Vagina (tissue), 2 donors: ENCODE measurements around the gene HMCN1. TPM values are rescaled to one million over a fixed set of nuclear protein-coding genes. Genes with fewer than 3 reads are reported as not detected.

ENCODE experiments used
- DNase-seq, 2 donors: peaks; one replicate each; pipeline ENCODE4 v3.0.0-alpha.2; 2017; ENCODE audit errors: extremely low spot score in 2 of 2
- H3K27ac ChIP-seq: fragments of 200-600 bp; sonication (generic); one replicate; pipeline ENCODE4 v1.5.1; 2019
- H3K27me3 ChIP-seq: fragments of 200-600 bp; sonication (generic); one replicate; pipeline ENCODE4 v1.5.1; 2019
- H3K36me3 ChIP-seq, 2 donors: fragments of 200-600 bp; sonication (generic); one replicate each; pipeline ENCODE4 v1.5.1; 2017 to 2019
- H3K4me1 ChIP-seq: fragments of 200-600 bp; sonication (generic); one replicate; pipeline ENCODE4 v1.5.1; 2019
- H3K4me3 ChIP-seq, 2 donors: fragments of 200-600 bp; sonication (generic); 1 replicate in 1 of 2; 2 replicates in 1 of 2; pipeline ENCODE4 v1.5.1; 2016 to 2019
- H3K9me3 ChIP-seq: fragments of 200-600 bp; sonication (generic); one replicate; pipeline ENCODE4 v1.5.1; 2019
- POLR2A ChIP-seq, 2 donors: fragments of 450-650 bp; IDR thresholded peaks; one replicate each; pipeline ENCODE4 v1.6.1; 2017; ENCODE audit warnings: antibody characterized with exemption in 2 of 2, mild to moderate bottlenecking in 2 of 2, moderate library complexity in 2 of 2
- POLR2AphosphoS5 ChIP-seq, 2 donors: sonication (generic); formaldehyde crosslinking; IDR thresholded peaks; one replicate each; pipeline ENCODE4 v1.9.0; 2017; ENCODE audit warnings: antibody characterized with exemption in 2 of 2, mild to moderate bottlenecking in 2 of 2, low read depth in 1 of 2; ENCODE audit not compliant: insufficient read depth in 1 of 2
- intact Hi-C: fragments of 100-400 bp; cut with DNase I; formaldehyde crosslinking; loops from one replicate; pipeline ENCODE4 v1.15.1; 2023
- total RNA-seq: library from RNA; depleted of rRNA; stranded (reverse); fragments of >200 nt; gene quantifications from one replicate; pipeline ENCODE4 v1.2.3, GENCODE V29; 2016
- TF ChIP-seq, protein P1 (sequence below), 3 experiments: fragments of 450-650 bp in 2 of 3; fragments of 200-600 bp in 1 of 3; sonication (generic) in 1 of 3; IDR thresholded peaks; one replicate each; pipeline ENCODE4 v1.5.1; 2017 to 2019; ENCODE audit warnings: antibody characterized with exemption in 3 of 3, mild to moderate bottlenecking in 2 of 3, moderate library complexity in 2 of 3

The HMCN1 gene
- total RNA-seq, 1 donor from 2014 or later: 10.6 TPM

DNA sequence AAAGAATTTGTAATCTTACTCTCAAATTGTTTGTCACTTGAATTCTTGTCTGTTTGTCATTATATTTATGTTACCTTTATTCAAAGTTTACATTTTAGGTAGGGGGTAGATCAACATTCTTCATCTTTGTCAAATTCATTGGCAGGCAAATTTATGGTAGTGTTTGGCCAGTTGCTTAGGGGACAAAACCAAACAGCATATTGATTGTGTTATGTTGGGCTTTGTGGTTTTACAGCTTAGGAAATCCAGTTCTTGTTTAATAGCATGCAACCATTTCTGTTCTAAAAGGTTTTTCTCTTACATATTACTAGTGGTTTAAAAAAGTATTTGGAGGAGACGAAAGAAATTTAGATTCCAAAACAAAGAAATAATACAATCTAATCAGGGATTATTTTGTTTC, 91.4 kb downstream of the HMCN1 start:
- Histone ChIP-seq H3K4me3 (no peak overlapping the region), H3K27me3 (no peaks in the 10 kb centered on the region), H3K27ac (no peak overlapping the region), H3K9me3 (no peaks in the 10 kb centered on the region), H3K4me1 (no peaks in the 10 kb centered on the region), H3K36me3 (no peaks in the 10 kb centered on the region)
- TF ChIP-seq POLR2A (IDR thresholded peaks at IDR 0.05) (no peak), POLR2AphosphoS5 (IDR thresholded peaks at IDR 0.05; ENCODE audit: insufficient read depth in 1 of 2, low read depth in 1 of 2) (no peak)
- TF ChIP-seq, protein P1, sequence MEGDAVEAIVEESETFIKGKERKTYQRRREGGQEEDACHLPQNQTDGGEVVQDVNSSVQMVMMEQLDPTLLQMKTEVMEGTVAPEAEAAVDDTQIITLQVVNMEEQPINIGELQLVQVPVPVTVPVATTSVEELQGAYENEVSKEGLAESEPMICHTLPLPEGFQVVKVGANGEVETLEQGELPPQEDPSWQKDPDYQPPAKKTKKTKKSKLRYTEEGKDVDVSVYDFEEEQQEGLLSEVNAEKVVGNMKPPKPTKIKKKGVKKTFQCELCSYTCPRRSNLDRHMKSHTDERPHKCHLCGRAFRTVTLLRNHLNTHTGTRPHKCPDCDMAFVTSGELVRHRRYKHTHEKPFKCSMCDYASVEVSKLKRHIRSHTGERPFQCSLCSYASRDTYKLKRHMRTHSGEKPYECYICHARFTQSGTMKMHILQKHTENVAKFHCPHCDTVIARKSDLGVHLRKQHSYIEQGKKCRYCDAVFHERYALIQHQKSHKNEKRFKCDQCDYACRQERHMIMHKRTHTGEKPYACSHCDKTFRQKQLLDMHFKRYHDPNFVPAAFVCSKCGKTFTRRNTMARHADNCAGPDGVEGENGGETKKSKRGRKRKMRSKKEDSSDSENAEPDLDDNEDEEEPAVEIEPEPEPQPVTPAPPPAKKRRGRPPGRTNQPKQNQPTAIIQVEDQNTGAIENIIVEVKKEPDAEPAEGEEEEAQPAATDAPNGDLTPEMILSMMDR (IDR thresholded peaks at IDR 0.05): no peak
- DNase-seq: no peak
- intact Hi-C loops: no loop called here

DNA sequence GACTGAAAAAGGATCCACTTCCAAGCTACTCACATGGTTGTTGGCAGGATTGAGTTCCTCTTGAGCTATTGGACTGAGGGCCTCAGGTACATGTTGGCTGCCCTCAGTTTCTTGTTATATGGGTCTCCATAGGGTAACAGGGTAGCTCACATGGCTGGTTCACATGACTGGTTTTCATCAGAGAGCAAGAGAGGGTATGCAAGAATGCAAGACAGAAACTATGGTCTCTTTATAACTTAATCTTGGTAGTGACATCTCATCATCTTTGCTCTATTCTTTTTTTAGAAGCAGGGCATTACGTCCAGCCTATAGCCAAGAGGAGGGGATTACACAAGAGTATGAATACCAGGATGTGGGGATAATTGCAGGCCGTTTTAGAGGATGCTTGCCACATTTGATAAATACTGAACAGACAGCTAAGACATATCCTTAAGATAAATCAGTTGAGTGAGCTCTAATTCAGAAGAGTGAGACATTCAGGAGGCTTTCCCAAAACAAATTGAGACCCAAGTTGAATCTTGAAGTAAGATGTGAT, 100.2 kb downstream of the HMCN1 start:
- Histone ChIP-seq H3K27ac (no peak overlapping the region), H3K36me3 (no peaks in the 10 kb centered on the region), H3K4me3 (no peak overlapping the region), H3K9me3 (no peaks in the 10 kb centered on the region), H3K27me3 (no peaks in the 10 kb centered on the region), H3K4me1 (no peaks in the 10 kb centered on the region)
- intact Hi-C loops: no loop called here
- TF ChIP-seq, protein P1 (IDR thresholded peaks at IDR 0.05): no peak
- no peak for DNase-seq

DNA sequence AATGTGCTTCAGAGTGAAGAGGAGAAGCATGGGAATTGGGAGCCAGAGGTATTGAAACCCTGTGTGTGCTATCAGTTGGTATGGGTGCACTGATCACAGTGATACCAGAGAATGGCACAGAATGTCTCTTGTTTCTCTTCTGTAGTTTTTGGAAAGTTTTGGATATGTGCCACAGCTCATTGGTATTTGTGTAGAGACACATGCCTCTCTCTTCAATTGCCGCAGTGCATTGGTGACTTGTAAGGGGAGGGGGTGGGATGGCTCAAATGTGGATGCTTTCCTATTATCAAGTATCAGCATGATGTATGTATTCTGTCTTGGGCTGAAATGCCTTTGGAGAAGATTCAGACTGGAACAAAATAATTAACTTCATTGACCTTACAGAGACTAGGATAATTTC, 101.0 kb downstream of the HMCN1 start:
- Histone ChIP-seq H3K9me3 (no peaks in the 10 kb centered on the region), H3K27ac (no peak overlapping the region), H3K36me3 (no peaks in the 10 kb centered on the region), H3K4me1 (no peaks in the 10 kb centered on the region), H3K27me3 (no peaks in the 10 kb centered on the region), H3K4me3 (no peak overlapping the region)
- DNase-seq: no peak
- intact Hi-C loops: no loop called here
- no peak for TF ChIP-seq POLR2A (IDR thresholded peaks at IDR 0.05)

GRCh38 chr1:185837711-185838110, 103.5 kb downstream of the HMCN1 start:
- intact Hi-C loops: no loop called here
- Histone ChIP-seq H3K4me3 (no peak overlapping the region), H3K9me3 (no peaks in the 10 kb centered on the region), H3K27me3 (no peaks in the 10 kb centered on the region), H3K4me1 (no peaks in the 10 kb centered on the region), H3K27ac (no peak overlapping the region), H3K36me3 (no peaks in the 10 kb centered on the region)
- DNase-seq: no peak
- TF ChIP-seq, protein P1 (IDR thresholded peaks at IDR 0.05): no peak
- TF ChIP-seq POLR2AphosphoS5 (IDR thresholded peaks at IDR 0.05; ENCODE audit: insufficient read depth in 1 of 2, low read depth in 1 of 2) (no peak), POLR2A (IDR thresholded peaks at IDR 0.05) (no peak)

GRCh38 chr1:185838111-185838510, 103.9 kb downstream of the HMCN1 start:
- H3K9me3 ChIP-seq: no peaks in the 10 kb centered on the region
- H3K4me3 ChIP-seq: no peak overlapping the region
- H3K27ac ChIP-seq: no peak overlapping the region
- no peaks in the 10 kb centered on the region for H3K36me3 ChIP-seq
- no peaks in the 10 kb centered on the region for H3K4me1 ChIP-seq
- TF ChIP-seq POLR2AphosphoS5 (IDR thresholded peaks at IDR 0.05; ENCODE audit: insufficient read depth in 1 of 2, low read depth in 1 of 2) (no peak), POLR2A (IDR thresholded peaks at IDR 0.05) (no peak)
- TF ChIP-seq, protein P1 (IDR thresholded peaks at IDR 0.05): no peak
- no peaks in the 10 kb centered on the region for H3K27me3 ChIP-seq
- intact Hi-C loops: no loop called here
- DNase-seq: no peak

DNA sequence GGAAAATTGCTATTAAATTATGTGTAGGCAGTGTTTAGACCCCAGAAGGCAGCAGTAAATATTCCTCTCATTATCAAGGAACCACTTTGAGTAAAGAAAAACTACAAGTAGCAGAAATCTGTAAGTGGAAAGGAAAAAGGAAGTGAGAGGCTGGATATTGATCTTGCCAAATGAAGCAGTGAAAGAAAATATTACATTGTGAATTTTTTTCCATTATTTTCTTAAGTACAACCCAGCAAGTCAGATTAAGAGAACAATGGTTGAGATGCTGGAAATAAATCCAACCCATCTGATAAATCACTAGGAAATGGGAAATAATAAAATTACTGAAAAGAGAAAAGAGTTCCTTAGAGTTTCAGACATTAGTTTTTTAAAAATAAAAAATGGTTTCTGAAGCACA, 106.7 kb downstream of the HMCN1 start:
- DNase-seq: no peak
- no peaks in the 10 kb centered on the region for H3K36me3 ChIP-seq
- no peak overlapping the region for H3K4me3 ChIP-seq
- H3K27ac ChIP-seq: no peak overlapping the region
- TF ChIP-seq, protein P1 (IDR thresholded peaks at IDR 0.05): no peak
- TF ChIP-seq POLR2A (IDR thresholded peaks at IDR 0.05) (no peak), POLR2AphosphoS5 (IDR thresholded peaks at IDR 0.05; ENCODE audit: insufficient read depth in 1 of 2, low read depth in 1 of 2) (no peak)
- intact Hi-C loops: no loop called here
- no peaks in the 10 kb centered on the region for H3K27me3 ChIP-seq
- no peaks in the 10 kb centered on the region for H3K9me3 ChIP-seq
- peaks cover 6% of the 10 kb centered on the region for H3K4me1 ChIP-seq
